ENCODE data around the gene PDE6B. TPM values are rescaled to one million over a fixed set of nuclear protein-coding genes. Genes with fewer than 3 reads are reported as not detected.

PDE6B gene
- total and polyA plus RNA-seq, 2 of the 13 experiments (the other 11 are each of a cell fraction or from before 2014, with no cell fraction given) = 0.38 to 0.40 TPM

- TF ChIP-seq, protein P1, sequence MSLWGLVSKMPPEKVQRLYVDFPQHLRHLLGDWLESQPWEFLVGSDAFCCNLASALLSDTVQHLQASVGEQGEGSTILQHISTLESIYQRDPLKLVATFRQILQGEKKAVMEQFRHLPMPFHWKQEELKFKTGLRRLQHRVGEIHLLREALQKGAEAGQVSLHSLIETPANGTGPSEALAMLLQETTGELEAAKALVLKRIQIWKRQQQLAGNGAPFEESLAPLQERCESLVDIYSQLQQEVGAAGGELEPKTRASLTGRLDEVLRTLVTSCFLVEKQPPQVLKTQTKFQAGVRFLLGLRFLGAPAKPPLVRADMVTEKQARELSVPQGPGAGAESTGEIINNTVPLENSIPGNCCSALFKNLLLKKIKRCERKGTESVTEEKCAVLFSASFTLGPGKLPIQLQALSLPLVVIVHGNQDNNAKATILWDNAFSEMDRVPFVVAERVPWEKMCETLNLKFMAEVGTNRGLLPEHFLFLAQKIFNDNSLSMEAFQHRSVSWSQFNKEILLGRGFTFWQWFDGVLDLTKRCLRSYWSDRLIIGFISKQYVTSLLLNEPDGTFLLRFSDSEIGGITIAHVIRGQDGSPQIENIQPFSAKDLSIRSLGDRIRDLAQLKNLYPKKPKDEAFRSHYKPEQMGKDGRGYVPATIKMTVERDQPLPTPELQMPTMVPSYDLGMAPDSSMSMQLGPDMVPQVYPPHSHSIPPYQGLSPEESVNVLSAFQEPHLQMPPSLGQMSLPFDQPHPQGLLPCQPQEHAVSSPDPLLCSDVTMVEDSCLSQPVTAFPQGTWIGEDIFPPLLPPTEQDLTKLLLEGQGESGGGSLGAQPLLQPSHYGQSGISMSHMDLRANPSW (CRISPR knock-in tag; IDR thresholded peaks at IDR 0.05; ENCODE audit: borderline replicate concordance) = no peak
- peak; percentile 47; the same call in 1 of the 2 replicates for TF ChIP-seq HDAC1 (CRISPR knock-in tag; IDR thresholded peaks at IDR 0.05)
- TF ChIP-seq PRDM15 (CRISPR knock-in tag; IDR thresholded peaks at IDR 0.05) = no peak
- no peak for TF ChIP-seq ZBTB25 (CRISPR knock-in tag; IDR thresholded peaks at IDR 0.05)
- TF ChIP-seq, protein P2, sequence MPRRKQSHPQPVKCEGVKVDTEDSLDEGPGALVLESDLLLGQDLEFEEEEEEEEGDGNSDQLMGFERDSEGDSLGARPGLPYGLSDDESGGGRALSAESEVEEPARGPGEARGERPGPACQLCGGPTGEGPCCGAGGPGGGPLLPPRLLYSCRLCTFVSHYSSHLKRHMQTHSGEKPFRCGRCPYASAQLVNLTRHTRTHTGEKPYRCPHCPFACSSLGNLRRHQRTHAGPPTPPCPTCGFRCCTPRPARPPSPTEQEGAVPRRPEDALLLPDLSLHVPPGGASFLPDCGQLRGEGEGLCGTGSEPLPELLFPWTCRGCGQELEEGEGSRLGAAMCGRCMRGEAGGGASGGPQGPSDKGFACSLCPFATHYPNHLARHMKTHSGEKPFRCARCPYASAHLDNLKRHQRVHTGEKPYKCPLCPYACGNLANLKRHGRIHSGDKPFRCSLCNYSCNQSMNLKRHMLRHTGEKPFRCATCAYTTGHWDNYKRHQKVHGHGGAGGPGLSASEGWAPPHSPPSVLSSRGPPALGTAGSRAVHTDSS (CRISPR knock-in tag; conservative IDR thresholded peaks at IDR 0.05) = no peak
- TF ChIP-seq GPN1 (CRISPR knock-in tag; IDR thresholded peaks at IDR 0.05; ENCODE audit: borderline replicate concordance) = no peak
- TF ChIP-seq ZNF263 (CRISPR knock-in tag; IDR thresholded peaks at IDR 0.05) = 0 out of 2 replicates have a peak, but pooled peaks have one; percentile 27
- TF ChIP-seq SPEN (CRISPR knock-in tag; IDR thresholded peaks at IDR 0.05; ENCODE audit: low read depth) = peak; percentile 40; the same call in 1 of the 2 replicates
- TF ChIP-seq KDM6A (CRISPR knock-in tag; IDR thresholded peaks at IDR 0.05; ENCODE audit: low read depth) = no peak
- TF ChIP-seq ARHGAP35 (CRISPR knock-in tag; IDR thresholded peaks at IDR 0.05; ENCODE audit: borderline replicate concordance) = no peak
- TF ChIP-seq ZMYM4 (CRISPR knock-in tag; IDR thresholded peaks at IDR 0.05) = no peak
- TF ChIP-seq, protein P3, sequence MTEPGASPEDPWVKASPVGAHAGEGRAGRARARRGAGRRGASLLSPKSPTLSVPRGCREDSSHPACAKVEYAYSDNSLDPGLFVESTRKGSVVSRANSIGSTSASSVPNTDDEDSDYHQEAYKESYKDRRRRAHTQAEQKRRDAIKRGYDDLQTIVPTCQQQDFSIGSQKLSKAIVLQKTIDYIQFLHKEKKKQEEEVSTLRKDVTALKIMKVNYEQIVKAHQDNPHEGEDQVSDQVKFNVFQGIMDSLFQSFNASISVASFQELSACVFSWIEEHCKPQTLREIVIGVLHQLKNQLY (CRISPR knock-in tag; IDR thresholded peaks at IDR 0.05) = no peak
- no peak for TF ChIP-seq CHD4 (IDR thresholded peaks at IDR 0.05; ENCODE audit: borderline replicate concordance, low read length)
- 0 out of 2 replicates have a peak, but pooled peaks have one; percentile 14 for TF ChIP-seq MED1 (CRISPR knock-in tag; IDR thresholded peaks at IDR 0.05)
- no peak for TF ChIP-seq SKI (IDR thresholded peaks at IDR 0.05; ENCODE audit: partially characterized antibody)
- no peak for TF ChIP-seq FOXJ3 (CRISPR knock-in tag; IDR thresholded peaks at IDR 0.05; ENCODE audit: borderline replicate concordance)
- no peak for TF ChIP-seq ZNF839 (CRISPR knock-in tag; IDR thresholded peaks at IDR 0.05; ENCODE audit: borderline replicate concordance)
- TF ChIP-seq KDM2A (CRISPR knock-in tag; IDR thresholded peaks at IDR 0.05; ENCODE audit: borderline replicate concordance, low read depth) = peak; percentile 58; the same call in 1 of the 2 replicates
- TF ChIP-seq ZNF234 (CRISPR knock-in tag; conservative IDR thresholded peaks at IDR 0.05) = no peak
- TF ChIP-seq ZBTB21 (CRISPR knock-in tag; IDR thresholded peaks at IDR 0.05) = no peak
- no peak for TF ChIP-seq HCFC1 (IDR thresholded peaks at IDR 0.05; ENCODE audit: low read depth, low read length)
Measured at GRCh38 chr4:700587-701264, 75.4 kb downstream of the PDE6B start (continued).
